PC-9 (cell line): ENCODE measurements around the gene PRKD1.

Experiments used
- CTCF ChIP-seq: fragments of 200-600 bp; sonication (generic); conservative IDR thresholded peaks from 2 replicates; pipeline ENCODE4 v1.6.1; 2017; ENCODE audit warnings: mixed run types, antibody characterized with exemption, mild to moderate bottlenecking, moderate library complexity
- EZH2 ChIP-seq: fragments of 200-600 bp; sonication (generic); IDR thresholded peaks from 2 replicates; pipeline ENCODE4 v1.8.0; 2017; ENCODE audit warnings: antibody characterized with exemption, low read depth

GRCh38 chr14:29722831-29723230, 204.8 kb downstream of the PRKD1 start:
- TF ChIP-seq CTCF = no peak
- TF ChIP-seq EZH2 = no peak
